Ramos (cell line): ENCODE results near the gene SYNE3.

Source experiments
- in situ Hi-C: fragments of 300-500 bp; cut with MboI; formaldehyde crosslinking; loops from one replicate; pipeline ENCODE4 v1.14.3; 2022; ENCODE audit warnings: low sequenced_read_pairs; ENCODE audit not compliant: unreplicated experiment

The SYNE3 gene

DNA sequence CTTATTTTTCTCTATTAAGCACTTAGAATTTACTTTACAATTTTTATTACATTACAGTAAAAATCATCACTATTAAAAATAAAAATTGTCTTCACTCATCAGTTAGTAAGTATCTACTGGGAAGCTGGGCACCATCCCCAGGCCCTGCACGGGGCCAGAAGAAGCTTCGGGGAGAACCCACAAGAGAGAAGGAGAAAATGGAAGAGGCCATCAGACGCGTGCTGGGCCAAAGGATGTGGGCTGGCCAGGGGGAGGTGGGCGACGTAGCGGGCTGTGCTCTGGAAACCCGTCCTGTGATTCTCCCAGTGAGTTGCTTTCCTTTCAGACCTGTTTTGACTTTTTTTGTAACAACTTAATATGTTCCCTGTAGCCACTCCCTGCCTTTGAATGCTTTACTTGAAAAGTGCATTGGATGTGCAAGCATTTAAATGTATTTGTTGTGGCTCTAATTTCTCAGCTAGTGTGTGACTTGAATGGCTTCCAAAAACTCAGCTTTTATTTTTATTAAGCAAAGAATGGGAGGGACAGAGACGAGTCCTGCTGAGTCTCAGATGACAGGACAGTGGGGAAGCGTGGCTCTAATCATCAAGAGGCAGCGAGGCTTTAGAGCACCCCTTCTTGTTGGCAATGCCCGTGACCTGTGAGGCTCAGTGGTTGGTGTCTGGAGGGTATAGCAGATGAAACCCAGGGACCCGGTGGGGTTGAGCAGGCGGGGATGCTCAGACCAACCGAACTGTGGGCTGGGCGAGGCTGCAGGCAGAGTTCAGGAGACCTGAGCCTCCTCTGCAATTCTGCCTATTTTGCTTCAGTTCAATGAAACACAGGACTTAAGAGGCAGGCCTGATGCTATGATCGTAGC is 38.8 kb downstream of the SYNE3 start:
- in situ Hi-C loops = no loop called here

DNA sequence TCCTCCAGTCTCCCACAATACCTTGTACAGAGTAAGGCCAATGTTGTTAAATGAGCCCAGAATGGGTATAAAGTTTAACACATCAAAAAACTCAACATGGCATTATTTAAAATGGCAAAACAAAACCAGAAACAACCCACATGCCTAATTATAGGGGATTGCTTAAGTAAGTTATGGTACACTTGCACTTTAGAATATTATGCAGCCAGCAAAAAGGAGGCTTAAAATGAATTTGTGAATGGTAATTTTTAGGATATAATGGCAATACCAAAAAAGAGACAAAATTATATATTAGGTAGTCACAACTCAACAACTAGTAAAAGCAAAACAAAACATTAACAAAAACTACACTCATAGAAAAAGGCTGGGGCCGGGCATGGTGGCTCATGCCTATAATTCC is 39.7 kb downstream of the SYNE3 start:
- in situ Hi-C loops = no loop called here

DNA sequence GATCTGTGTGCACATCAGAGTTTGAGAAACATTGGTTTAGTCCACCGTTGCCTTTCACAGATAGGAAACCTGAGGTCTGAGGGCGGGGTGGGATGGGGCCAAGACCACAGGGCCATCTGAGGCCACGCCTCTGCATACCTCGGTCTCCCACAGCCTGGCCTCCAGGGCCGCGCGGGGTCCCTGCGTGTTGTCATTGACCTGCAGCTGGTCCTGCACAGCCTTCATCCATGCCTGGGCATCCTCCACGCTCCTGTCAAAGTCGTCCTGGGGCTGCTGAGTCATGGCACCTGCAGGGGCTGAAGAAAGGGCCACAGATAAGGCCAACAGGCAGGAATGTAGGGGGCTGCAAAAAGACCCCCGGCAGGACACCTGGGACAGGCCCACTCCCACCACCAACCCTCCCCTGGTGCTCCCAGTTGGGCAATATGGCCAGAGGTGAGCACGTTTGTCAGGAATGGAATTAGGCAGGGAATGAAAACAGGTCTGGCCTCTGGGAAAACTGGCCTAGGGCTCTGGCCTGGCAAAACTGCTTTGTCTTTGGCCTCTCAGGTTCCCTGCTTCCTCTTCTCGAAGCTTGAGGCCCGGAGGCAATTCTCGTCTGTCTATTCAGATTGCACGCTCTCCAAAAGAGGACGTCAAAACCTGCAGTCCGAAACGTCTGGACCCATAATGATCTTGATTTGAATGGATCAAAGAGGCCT is 40.8 kb downstream of the SYNE3 start:
- in situ Hi-C loops = no loop called here

- in situ Hi-C loops = loop anchor here (25.0 kb wide), 2 partner anchors 187 to 1513 kb away; no protein-coding TSS in a partner anchor
These were observed 41.5 kb downstream of the SYNE3 start for GRCh38 chr14:95474941-95475340.

GRCh38 chr14:95474486-95474885 is 42.0 kb downstream of the SYNE3 start:
- in situ Hi-C loops = loop anchor here (25.0 kb wide), 2 partner anchors 188 to 1512 kb away; no protein-coding TSS in a partner anchor

GRCh38 chr14:95472819-95473251 is 43.6 kb downstream of the SYNE3 start:
- in situ Hi-C loops = loop anchor here (25.0 kb wide), 2 partner anchors 189 to 1511 kb away; no protein-coding TSS in a partner anchor

- in situ Hi-C loops = loop anchor here (25.0 kb wide), 2 partner anchors 191 to 1509 kb away; no protein-coding TSS in a partner anchor
These were observed 45.0 kb downstream of the SYNE3 start for GRCh38 chr14:95471476-95471875.

DNA sequence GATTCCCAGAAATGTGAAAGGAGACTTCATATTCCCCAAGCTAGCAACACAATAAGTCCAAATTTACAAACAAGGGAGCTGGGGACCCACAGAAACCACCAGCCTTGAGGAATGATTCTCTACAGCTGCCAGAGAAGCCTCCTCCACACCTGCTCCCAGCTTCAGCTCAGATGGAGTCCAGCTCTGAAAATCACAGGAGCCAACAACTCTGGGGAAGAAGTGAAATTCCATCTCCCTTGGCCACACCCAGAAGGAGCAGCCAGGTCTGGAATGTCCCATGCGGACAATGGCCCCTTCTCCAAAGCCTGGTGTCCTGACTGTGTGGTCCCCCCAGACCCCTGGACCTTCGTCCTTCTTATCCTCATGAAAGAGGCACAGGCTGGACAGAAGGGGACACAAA is 45.4 kb downstream of the SYNE3 start:
- in situ Hi-C loops = loop anchor here (25.0 kb wide), 2 partner anchors 191 to 1509 kb away; no protein-coding TSS in a partner anchor

DNA sequence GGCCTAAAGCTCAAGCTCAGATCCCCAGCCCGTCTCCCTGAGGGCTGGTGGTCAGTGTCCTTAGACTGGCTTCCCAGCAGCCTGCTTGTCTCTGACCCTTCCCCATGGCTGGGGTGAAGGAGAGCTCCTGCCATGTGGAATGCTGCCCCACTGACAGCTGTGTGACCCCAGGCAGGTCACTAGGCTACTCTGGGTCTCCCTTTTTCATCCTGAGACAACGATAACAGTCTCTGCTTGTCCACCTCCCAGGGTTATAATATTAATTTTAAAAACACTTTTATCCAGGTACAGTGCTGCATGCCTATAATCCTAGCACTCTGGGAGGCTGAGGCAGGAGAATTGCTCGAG is 47.3 kb downstream of the SYNE3 start:
- in situ Hi-C loops = loop anchor here (25.0 kb wide), 2 partner anchors 193 to 1507 kb away; no protein-coding TSS in a partner anchor

DNA sequence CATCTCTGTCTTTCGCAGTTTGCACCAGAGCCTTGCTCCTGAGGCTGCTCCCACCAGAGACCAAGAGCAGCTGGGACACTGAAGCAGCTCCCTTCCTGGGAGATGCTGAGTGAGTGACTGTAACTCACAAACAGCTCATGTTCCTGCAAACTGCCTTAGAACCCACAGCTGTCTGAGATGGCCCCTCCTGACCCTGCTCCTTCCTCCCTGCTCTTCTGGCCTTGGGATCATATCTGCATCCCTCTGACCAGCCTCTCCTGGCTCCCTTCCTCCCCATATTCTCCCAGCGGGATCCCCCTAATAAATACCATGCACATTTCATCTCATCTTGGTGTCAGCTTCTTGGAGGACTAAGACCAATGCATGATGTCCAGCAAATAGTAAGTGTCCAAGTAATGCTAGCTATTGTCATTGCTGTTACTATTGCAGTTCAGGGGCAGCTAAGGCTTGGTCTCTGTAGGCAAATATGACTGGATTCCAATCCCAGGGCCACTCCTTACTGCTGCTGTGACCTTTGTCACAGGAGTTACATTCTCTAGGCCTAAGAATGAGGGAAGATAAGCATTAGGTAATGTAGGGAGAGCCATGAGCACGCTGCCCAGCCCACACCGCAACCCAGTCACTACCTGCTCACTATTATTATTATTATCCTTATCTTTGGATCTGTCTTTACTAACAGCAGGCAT is 47.9 kb downstream of the SYNE3 start:
- in situ Hi-C loops = loop anchor here (25.0 kb wide), 2 partner anchors 194 to 1506 kb away; no protein-coding TSS in a partner anchor

DNA sequence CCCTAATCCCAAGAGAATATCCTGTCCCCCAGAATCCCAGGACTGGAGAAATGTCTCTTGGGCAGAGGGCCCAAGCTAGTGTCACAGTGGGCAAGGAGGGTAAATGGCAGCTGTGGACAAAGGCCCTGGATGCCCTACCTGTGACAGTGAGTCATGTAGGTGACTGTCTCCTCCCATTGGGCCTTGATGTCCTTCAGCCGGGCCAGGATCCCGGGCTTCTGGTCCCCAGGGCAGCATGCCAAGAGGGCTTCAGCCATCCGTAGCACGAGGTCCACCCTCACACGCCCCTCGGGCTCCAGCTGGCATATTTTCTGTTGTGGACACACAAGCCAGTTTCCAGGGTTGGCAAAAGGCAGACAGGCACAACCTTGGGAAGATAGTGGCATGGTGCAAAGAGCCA is 48.8 kb downstream of the SYNE3 start:
- in situ Hi-C loops = loop anchor here (25.0 kb wide), 2 partner anchors 195 to 1505 kb away; no protein-coding TSS in a partner anchor

DNA sequence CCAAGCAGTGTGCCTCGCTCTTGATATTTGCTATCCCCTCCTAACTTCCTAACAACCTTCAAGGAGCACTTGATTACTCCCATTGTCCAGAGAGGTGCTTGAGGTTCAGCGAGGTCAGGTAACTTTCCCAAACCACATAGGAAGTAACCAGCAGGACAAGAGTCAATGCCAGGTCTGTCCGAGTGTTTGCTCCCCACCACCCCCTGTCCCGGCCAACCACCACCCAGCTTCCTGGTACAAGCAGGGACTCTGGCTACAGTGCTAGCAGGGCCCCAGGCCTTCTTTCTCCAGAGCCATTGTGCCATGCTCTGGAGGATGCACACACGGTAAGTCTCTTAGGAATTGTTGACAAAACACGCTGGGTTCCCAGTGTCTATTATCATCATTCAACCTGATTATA is 49.2 kb downstream of the SYNE3 start:
- in situ Hi-C loops = loop anchor here (25.0 kb wide), 2 partner anchors 195 to 1505 kb away; no protein-coding TSS in a partner anchor
